Endothelial cell (in vitro differentiated cells): ENCODE results near the gene NLRP13. TPM values are rescaled to one million over a fixed set of nuclear protein-coding genes. Genes with fewer than 3 reads are reported as not detected.
"Not testable (repeated sequence)": the region's sequence is repeated elsewhere in the genome, so short reads cannot be mapped to it uniquely, and the experiment has no call there.

Experiments
- DNase-seq: peaks from one replicate; pipeline ENCODE4 v3.0.0; 2021; ENCODE audit warnings: low spot score
- H3K27ac Mint-ChIP-seq: one replicate; pipeline ENCODE4 v1.8.0; 2021; ENCODE audit warnings: mixed read lengths, inconsistent platforms; ENCODE audit not compliant: unreplicated experiment
- H3K27me3 Mint-ChIP-seq: one replicate; pipeline ENCODE4 v1.8.0; 2021; ENCODE audit warnings: mild to moderate bottlenecking, moderate library complexity, mixed read lengths, inconsistent platforms; ENCODE audit not compliant: unreplicated experiment
- H3K36me3 Mint-ChIP-seq: one replicate; pipeline ENCODE4 v1.8.0; 2021; ENCODE audit warnings: mild to moderate bottlenecking, low read depth, mixed read lengths, inconsistent platforms; ENCODE audit not compliant: unreplicated experiment
- H3K4me1 Mint-ChIP-seq: one replicate; pipeline ENCODE4 v1.8.0; 2021; ENCODE audit warnings: mild to moderate bottlenecking, mixed read lengths, inconsistent platforms; ENCODE audit not compliant: unreplicated experiment
- H3K4me3 Mint-ChIP-seq: one replicate; pipeline ENCODE4 v1.8.0; 2021; ENCODE audit warnings: mild to moderate bottlenecking, mixed read lengths, inconsistent platforms; ENCODE audit not compliant: unreplicated experiment
- H3K9me3 Mint-ChIP-seq: one replicate; pipeline ENCODE4 v1.8.0; 2021; ENCODE audit warnings: mixed read lengths, inconsistent platforms; ENCODE audit not compliant: unreplicated experiment
- total RNA-seq: library from RNA; stranded (reverse); fragmentation: NEBNext Ultra II Directional; extraction: Animal tissue kit (Norgen Biotek cat#: 25700); gene quantifications from one replicate; pipeline ENCODE4 v1.2.1, GENCODE V29; 2021; ENCODE audit not compliant: unreplicated experiment
- TF ChIP-seq, protein P1 (sequence below): fragments of 200-600 bp; sonication (generic); IDR thresholded peaks from one replicate; pipeline ENCODE4 v1.5.0; 2021; ENCODE audit warnings: antibody characterized with exemption; ENCODE audit not compliant: unreplicated experiment

The NLRP13 gene
- total RNA-seq, 1 donor from 2014 or later, result not detected

DNA sequence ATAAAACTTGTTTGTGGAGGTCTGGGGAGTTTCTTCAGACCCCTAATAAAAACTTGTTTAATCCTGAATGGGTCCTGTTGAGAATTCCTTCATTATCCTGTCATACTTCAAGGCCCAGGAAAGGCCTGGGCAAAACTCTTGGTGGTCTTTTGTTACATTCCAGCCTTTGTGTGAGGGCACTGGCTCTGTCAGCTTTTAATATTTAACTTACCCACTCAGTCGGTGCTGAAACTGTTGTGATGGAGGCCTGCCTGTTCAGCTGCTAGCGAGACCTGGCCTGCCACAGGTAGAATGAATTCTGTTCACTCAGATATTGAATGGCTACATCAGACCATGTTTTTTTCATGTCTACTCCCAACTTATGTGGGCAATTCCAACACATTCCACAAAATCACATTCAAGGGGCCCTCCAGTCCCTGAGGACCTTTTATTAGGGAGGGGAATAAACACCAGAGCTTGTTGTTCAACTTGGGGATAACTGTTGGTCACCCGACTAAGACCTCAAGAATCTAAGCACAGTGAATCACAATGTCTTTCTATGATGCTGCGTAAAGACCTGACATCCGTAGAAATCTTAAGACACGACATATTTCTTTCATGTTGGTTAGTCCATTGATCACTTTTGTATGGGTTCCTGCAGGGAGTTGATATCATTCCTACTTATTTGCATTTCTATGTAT, 28.0 kb upstream of the NLRP13 start:
- DNase-seq, result no peak
- Mint-ChIP-seq H3K4me1 (no peaks in the 10 kb centered on the region), H3K36me3 (peaks cover 7% of the 10 kb centered on the region), H3K27me3 (peaks cover 2% of the 10 kb centered on the region), H3K9me3 (peaks cover 32% of the 10 kb centered on the region), H3K4me3 (no peak overlapping the region), H3K27ac (no peak overlapping the region)
- TF ChIP-seq, protein P1, sequence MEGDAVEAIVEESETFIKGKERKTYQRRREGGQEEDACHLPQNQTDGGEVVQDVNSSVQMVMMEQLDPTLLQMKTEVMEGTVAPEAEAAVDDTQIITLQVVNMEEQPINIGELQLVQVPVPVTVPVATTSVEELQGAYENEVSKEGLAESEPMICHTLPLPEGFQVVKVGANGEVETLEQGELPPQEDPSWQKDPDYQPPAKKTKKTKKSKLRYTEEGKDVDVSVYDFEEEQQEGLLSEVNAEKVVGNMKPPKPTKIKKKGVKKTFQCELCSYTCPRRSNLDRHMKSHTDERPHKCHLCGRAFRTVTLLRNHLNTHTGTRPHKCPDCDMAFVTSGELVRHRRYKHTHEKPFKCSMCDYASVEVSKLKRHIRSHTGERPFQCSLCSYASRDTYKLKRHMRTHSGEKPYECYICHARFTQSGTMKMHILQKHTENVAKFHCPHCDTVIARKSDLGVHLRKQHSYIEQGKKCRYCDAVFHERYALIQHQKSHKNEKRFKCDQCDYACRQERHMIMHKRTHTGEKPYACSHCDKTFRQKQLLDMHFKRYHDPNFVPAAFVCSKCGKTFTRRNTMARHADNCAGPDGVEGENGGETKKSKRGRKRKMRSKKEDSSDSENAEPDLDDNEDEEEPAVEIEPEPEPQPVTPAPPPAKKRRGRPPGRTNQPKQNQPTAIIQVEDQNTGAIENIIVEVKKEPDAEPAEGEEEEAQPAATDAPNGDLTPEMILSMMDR, result no peak

DNA sequence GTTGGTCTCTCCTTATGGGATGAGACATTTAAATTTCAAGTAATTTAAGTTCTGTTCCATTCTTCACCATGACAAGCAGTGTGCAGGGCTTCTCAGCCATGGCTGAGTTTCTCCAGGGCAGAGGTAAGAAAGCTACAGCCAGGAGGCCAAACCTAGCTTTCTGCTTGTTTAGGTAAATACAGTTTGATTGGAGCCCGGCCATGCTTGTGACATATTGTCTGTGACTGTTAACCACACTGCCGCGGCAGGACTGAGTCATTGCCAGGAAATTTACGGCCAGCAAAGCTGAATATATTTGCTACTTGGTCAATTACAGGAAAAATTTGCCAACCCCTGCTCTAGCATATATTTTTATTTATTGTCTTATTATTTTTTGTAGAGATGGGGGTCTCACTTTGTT, 26.2 kb upstream of the NLRP13 start:
- no peaks in the 10 kb centered on the region for H3K36me3 Mint-ChIP-seq
- H3K9me3 Mint-ChIP-seq, result peaks cover 26% of the 10 kb centered on the region
- no peak overlapping the region for H3K4me3 Mint-ChIP-seq
- H3K27me3 Mint-ChIP-seq, result no peaks in the 10 kb centered on the region
- no peaks in the 10 kb centered on the region for H3K4me1 Mint-ChIP-seq
- H3K27ac Mint-ChIP-seq, result no peak overlapping the region
- no peak for DNase-seq
- TF ChIP-seq, protein P1, result no peak

DNA sequence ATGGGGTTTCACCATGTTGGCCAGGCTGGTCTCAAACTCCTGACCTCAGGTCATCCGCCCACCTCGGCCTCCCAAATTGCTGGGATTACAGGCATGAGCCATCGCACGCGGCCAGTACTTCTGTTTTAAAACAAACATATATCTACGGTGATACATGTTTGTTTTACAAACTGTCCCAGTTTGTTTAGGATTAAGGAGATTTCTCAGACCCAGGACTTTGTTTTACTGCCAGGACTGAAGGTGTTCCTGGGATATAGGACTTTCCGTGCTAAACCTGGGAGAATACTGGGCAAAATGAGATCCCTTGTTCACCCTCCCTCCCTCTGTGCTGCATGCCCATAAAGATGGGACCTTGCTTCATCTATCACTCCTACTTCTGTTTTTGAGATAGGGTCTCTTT, 24.3 kb upstream of the NLRP13 start:
- Mint-ChIP-seq H3K27me3 (no peaks in the 10 kb centered on the region), H3K36me3 (peaks cover 3% of the 10 kb centered on the region), H3K4me1 (no peaks in the 10 kb centered on the region), H3K4me3 (no peak overlapping the region), H3K27ac (no peak overlapping the region), H3K9me3 (peaks cover 24% of the 10 kb centered on the region)
- TF ChIP-seq, protein P1, result no peak
- DNase-seq, result no peak

DNA sequence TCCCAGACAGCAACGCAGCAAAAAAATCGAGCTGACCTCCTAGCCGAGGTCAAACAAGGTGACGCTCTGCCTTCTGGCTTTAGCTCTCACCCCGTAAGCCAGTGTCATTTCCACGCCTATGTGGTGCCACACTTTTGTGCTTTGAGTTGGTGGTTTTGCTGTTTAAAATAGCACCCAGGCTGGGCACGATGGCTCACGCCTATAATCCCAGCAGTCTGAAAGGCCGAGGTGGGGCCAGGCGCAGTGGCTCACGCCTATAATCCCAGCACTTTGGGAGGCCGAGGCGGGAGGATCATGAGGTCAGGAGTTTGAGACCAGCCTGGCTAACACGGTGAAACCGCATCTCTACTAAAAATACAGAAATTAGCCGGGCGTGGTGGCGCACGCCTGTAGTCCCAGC, 18.4 kb upstream of the NLRP13 start:
- H3K9me3 Mint-ChIP-seq, result peaks cover 36% of the 10 kb centered on the region
- H3K4me1 Mint-ChIP-seq, H3K27ac Mint-ChIP-seq, DNase-seq, H3K27me3 Mint-ChIP-seq, H3K4me3 Mint-ChIP-seq: not testable (repeated sequence)
- peaks cover 16% of the 10 kb centered on the region for H3K36me3 Mint-ChIP-seq

DNA sequence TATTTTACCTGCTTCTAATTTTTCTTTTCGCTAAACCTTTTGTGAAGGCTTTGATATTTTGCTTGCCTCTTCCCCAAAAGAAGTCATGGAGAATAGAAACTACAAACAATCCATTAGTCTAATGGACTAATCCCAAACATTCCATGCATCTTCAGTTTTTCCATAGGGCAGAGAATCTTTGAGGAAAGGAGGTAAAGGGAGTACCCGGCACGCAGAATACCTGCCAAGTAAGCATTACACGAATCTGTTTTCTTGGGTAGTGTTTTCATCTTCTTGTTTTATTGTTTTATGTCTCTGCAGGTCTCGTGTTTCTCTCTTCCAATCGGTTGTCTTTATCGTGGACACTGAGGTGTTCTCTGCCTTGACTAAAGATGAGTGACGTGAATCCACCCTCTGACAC, 15.4 kb upstream of the NLRP13 start, which contains the start of gene NLRP8:
NLRP8 (plus strand) TSS at position 301 of the 400 bp plus-strand sequence.
- Mint-ChIP-seq H3K36me3 (peaks cover 25% of the 10 kb centered on the region), H3K4me1 (no peaks in the 10 kb centered on the region), H3K27ac (no peak within 1 kb of the TSS), H3K27me3 (peaks cover 2% of the 10 kb centered on the region), H3K4me3 (no peak within 1 kb of the TSS), H3K9me3 (peaks cover 45% of the 10 kb centered on the region)
- TF ChIP-seq, protein P1, result no peak
- no peak for DNase-seq
